Ishikawa (cell line): ENCODE measurements around the gene MAGEA1.

Source experiments
- CEBPB ChIP-seq: IDR thresholded peaks from 2 replicates; pipeline ENCODE4 v1.6.1; 2012
- CREB1 ChIP-seq: IDR thresholded peaks from 2 replicates; pipeline ENCODE4 v1.6.1; 2012; ENCODE audit warnings: low read depth
- EP300 ChIP-seq: IDR thresholded peaks from 2 replicates; pipeline ENCODE4 v1.6.1; 2012; ENCODE audit warnings: borderline replicate concordance
- FOXM1 ChIP-seq: IDR thresholded peaks from 2 replicates; pipeline ENCODE4 v1.6.1; 2012; ENCODE audit warnings: low read depth, borderline replicate concordance
- MAX ChIP-seq: IDR thresholded peaks from 2 replicates; pipeline ENCODE4 v1.6.1; 2012
- RAD21 ChIP-seq: IDR thresholded peaks from 2 replicates; pipeline ENCODE4 v1.6.1; 2012; ENCODE audit warnings: low read depth
- TCF12 ChIP-seq: IDR thresholded peaks from 2 replicates; pipeline ENCODE4 v1.6.1; 2012; ENCODE audit warnings: low read depth
- TEAD4 ChIP-seq: IDR thresholded peaks from 2 replicates; pipeline ENCODE4 v1.6.1; 2012
- ZBTB7A ChIP-seq: IDR thresholded peaks from 2 replicates; pipeline ENCODE4 v1.6.1; 2012; ENCODE audit warnings: low read depth
- TF ChIP-seq, protein P1 (sequence below): IDR thresholded peaks from 2 replicates; pipeline ENCODE4 v1.6.1; 2012; ENCODE audit warnings: low read depth, mild to moderate bottlenecking

- TF ChIP-seq EP300 (no peak), RAD21 (no peak), MAX (no peak), CREB1 (no peak), TEAD4 (no peak), CEBPB (no peak), FOXM1 (no peak), TCF12 (no peak), ZBTB7A (no peak)
- TF ChIP-seq, protein P1, sequence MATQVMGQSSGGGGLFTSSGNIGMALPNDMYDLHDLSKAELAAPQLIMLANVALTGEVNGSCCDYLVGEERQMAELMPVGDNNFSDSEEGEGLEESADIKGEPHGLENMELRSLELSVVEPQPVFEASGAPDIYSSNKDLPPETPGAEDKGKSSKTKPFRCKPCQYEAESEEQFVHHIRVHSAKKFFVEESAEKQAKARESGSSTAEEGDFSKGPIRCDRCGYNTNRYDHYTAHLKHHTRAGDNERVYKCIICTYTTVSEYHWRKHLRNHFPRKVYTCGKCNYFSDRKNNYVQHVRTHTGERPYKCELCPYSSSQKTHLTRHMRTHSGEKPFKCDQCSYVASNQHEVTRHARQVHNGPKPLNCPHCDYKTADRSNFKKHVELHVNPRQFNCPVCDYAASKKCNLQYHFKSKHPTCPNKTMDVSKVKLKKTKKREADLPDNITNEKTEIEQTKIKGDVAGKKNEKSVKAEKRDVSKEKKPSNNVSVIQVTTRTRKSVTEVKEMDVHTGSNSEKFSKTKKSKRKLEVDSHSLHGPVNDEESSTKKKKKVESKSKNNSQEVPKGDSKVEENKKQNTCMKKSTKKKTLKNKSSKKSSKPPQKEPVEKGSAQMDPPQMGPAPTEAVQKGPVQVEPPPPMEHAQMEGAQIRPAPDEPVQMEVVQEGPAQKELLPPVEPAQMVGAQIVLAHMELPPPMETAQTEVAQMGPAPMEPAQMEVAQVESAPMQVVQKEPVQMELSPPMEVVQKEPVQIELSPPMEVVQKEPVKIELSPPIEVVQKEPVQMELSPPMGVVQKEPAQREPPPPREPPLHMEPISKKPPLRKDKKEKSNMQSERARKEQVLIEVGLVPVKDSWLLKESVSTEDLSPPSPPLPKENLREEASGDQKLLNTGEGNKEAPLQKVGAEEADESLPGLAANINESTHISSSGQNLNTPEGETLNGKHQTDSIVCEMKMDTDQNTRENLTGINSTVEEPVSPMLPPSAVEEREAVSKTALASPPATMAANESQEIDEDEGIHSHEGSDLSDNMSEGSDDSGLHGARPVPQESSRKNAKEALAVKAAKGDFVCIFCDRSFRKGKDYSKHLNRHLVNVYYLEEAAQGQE, result no peak
Measured at GRCh38 chrX:153181822-153182221, 2.7 kb downstream of the MAGEA1 start.
